GM12878 (cell line): ENCODE results near the gene EVI5L. TPM values are rescaled to one million over a fixed set of nuclear protein-coding genes. Genes with fewer than 3 reads are reported as not detected.

Experiments
- ATAC-seq: fragments of 200-7000 bp; cut with Tn5 transposase; 3 replicates; pipeline ENCODE4 v1.9.1; 2020; ENCODE audit warnings: mild to moderate bottlenecking, moderate library complexity
- BruUV-seq: library from RNA; stranded (reverse); fragments of 400-500 nt; replicated peaks from 2 replicates; lab custom pipeline; 2021; lab: Mats Ljungman, UMichigan
- CTCF ChIA-PET: fragments of 300-600 bp; sonication (Branson Sonifier 250); formaldehyde crosslinking; extraction: SDS; loops from one replicate; lab custom pipeline; 2021; ENCODE audit warnings: inconsistent platforms; lab: Yijun Ruan, JAX
- POLR2A ChIA-PET: fragments of 350-600 bp; formaldehyde crosslinking; extraction: SDS; loops from one replicate; lab custom pipeline; 2021; ENCODE audit warnings: inconsistent platforms; lab: Charles Lee
- RAD21 ChIA-PET: fragments of 300-600 bp; sonication (Branson Sonifier 250); formaldehyde crosslinking; loops from one replicate; lab custom pipeline; 2023; ENCODE audit warnings: antibody characterized with exemption; ENCODE audit not compliant: unreplicated experiment; lab: Charles Lee
- SMC1A ChIA-PET: fragments of 300-600 bp; sonication (Branson Sonifier 250); formaldehyde crosslinking; loops from one replicate; lab custom pipeline; 2023; ENCODE audit not compliant: unreplicated experiment, uncharacterized antibody; lab: Charles Lee
- DNase-seq: peaks from one replicate; pipeline ENCODE4 v3.0.0-alpha.2; 2011; ENCODE audit warnings: low read depth, low spot score
- FAIRE-seq: peaks from 3 replicates; lab custom pipeline; 2011; peaks lifted over from hg19 to GRCh38; lab: Jason Lieb, UNC
- H2AFZ ChIP-seq: 2 replicates; pipeline ENCODE4 v1.6.0; 2011; ENCODE audit warnings: low read depth, low read length, control low read depth; ENCODE audit not compliant: control insufficient read depth
- H3K27ac ChIP-seq: 2 replicates; pipeline ENCODE4 v1.5.1; 2011; ENCODE audit warnings: control low read depth; ENCODE audit not compliant: control insufficient read depth, insufficient read depth
- H3K27me3 ChIP-seq, 2 experiments: replicated peaks in 1 of 2; 2 replicates each; pipeline versions ENCODE4 v1.6.0 to v1.6.1; 2011; ENCODE audit warnings: low read length in 1 of 2; ENCODE audit not compliant: control insufficient read depth in 2 of 2, insufficient read depth in 2 of 2
- H3K36me3 ChIP-seq, 2 experiments: 2 replicates each; pipeline ENCODE4 v1.5.1; 2011; ENCODE audit warnings: low read length in 1 of 2; ENCODE audit not compliant: control insufficient read depth in 2 of 2, insufficient read depth in 2 of 2
- H3K4me1 ChIP-seq: 2 replicates; pipeline ENCODE4 v1.6.1; 2011; ENCODE audit warnings: mild to moderate bottlenecking, low read length, moderate library complexity, mixed read lengths; ENCODE audit not compliant: control insufficient read depth, insufficient read depth
- H3K4me2 ChIP-seq: 2 replicates; pipeline ENCODE4 v1.6.0; 2011; ENCODE audit warnings: control low read depth; ENCODE audit not compliant: control insufficient read depth, insufficient read depth
- H3K4me3 ChIP-seq: fragments of 200-600 bp; sonication (generic); 2 replicates; pipeline ENCODE4 v1.5.1; 2016
- H3K79me2 ChIP-seq: 2 replicates; pipeline ENCODE4 v1.6.0; 2011; ENCODE audit warnings: low read length; ENCODE audit not compliant: control insufficient read depth, insufficient read depth
- H3K9ac ChIP-seq: 2 replicates; pipeline ENCODE4 v1.8.0; 2011; ENCODE audit warnings: low read length, control low read depth, mixed read lengths; ENCODE audit not compliant: control insufficient read depth, insufficient read depth
- H3K9me3 ChIP-seq: replicated peaks from 3 replicates; pipeline ENCODE4 v1.5.1; 2011; ENCODE audit warnings: mild to moderate bottlenecking, low read length; ENCODE audit not compliant: control insufficient read depth, insufficient read depth
- H4K20me1 ChIP-seq: 2 replicates; pipeline ENCODE4 v1.6.0; 2011; ENCODE audit not compliant: control insufficient read depth, insufficient read depth
- ETV6 ChIP-seq, 2 experiments: fragments of 450-650 bp in 1 of 2; IDR thresholded peaks in 1 of 2; conservative IDR thresholded peaks in 1 of 2; 2 replicates each; pipeline ENCODE4 v1.6.1; 2014; ENCODE audit warnings: antibody characterized with exemption in 1 of 2, borderline replicate concordance in 1 of 2, low read depth in 1 of 2, mild to moderate bottlenecking in 1 of 2, moderate library complexity in 1 of 2
- HCFC1 ChIP-seq: fragments of 150-350 bp; IDR thresholded peaks from 2 replicates; pipeline ENCODE4 v1.6.1; 2014; ENCODE audit warnings: low read length
- POLR2AphosphoS5 ChIP-seq: IDR thresholded peaks from 2 replicates; pipeline ENCODE4 v1.6.1; 2011; ENCODE audit warnings: mild to moderate bottlenecking, low read length, inconsistent platforms
- RELA ChIP-seq: fragments of 450-650 bp; IDR thresholded peaks from 2 replicates; pipeline ENCODE4 v1.8.0; 2014; ENCODE audit warnings: borderline replicate concordance; ENCODE audit not compliant: partially characterized antibody
- TARDBP ChIP-seq: IDR thresholded peaks from 2 replicates; pipeline ENCODE4 v1.6.1; 2016; ENCODE audit warnings: borderline replicate concordance
- WGBS: methylation state at CpG from one replicate; pipeline ENCODE4 v1.1.6; 2016; ENCODE audit warnings: low lambda C conversion rate; ENCODE audit not compliant: insufficient replicate concordance, insufficient coverage; ENCODE audit errors: missing lambda C conversion rate; 5-methylcytosine and 5-hydroxymethylcytosine counted together
- in situ Hi-C: fragments of 300-500 bp; cut with MboI; formaldehyde crosslinking; loops from 9 replicates; pipeline ENCODE4 v1.14.3; 2018; ENCODE audit warnings: mixed read lengths
- intact Hi-C: fragments of 100-400 bp; cut with micrococcal nuclease; formaldehyde crosslinking; loops from one replicate; pipeline ENCODE4 v1.14.2; 2022; ENCODE audit not compliant: unreplicated experiment
- polyA plus RNA-seq, 11 experiments: library from polyadenylated mRNA; depleted of rRNA in 4 of 11; unstranded in 6 of 11; stranded (reverse) in 5 of 11; fragments of >200 nt; fragmentation: Nextera tagmentation in 4 of 11; fragmentation: Illumina TruSeq in 1 of 11; extraction: Ambion mirVana in 4 of 11; extraction: Trizol in 1 of 11; gene quantifications; 1 replicate in 1 of 11; 2 replicates in 10 of 11; pipeline versions ENCODE4 v1.2.1 to v1.2.3, GENCODE V29; 2011 to 2016; ENCODE audit warnings: inconsistent platforms in 2 of 11, missing spikeins in 2 of 11, low read depth in 1 of 11
- total RNA-seq, 4 experiments: library from RNA; depleted of rRNA in 3 of 4; stranded (reverse); fragments of >200 nt in 3 of 4; fragmentation: Illumina TruSeq in 1 of 4; extraction: Trizol in 1 of 4; gene quantifications; 2 replicates each; pipeline versions ENCODE4 v1.2.1 to v1.2.3, GENCODE V29; 2013 to 2021
- TF ChIP-seq, protein P1 (sequence below): fragments of 450-650 bp; IDR thresholded peaks from 2 replicates; pipeline ENCODE4 v1.6.1; 2018; ENCODE audit warnings: mild to moderate bottlenecking, low read depth, moderate library complexity; ENCODE audit not compliant: partially characterized antibody

EVI5L gene
- total and polyA plus RNA-seq, 10 of the 15 experiments (the other 5 are each of a cell fraction or from before 2014, with no cell fraction given), result 0.23 to 13.8 (median 5.0) TPM

DNA sequence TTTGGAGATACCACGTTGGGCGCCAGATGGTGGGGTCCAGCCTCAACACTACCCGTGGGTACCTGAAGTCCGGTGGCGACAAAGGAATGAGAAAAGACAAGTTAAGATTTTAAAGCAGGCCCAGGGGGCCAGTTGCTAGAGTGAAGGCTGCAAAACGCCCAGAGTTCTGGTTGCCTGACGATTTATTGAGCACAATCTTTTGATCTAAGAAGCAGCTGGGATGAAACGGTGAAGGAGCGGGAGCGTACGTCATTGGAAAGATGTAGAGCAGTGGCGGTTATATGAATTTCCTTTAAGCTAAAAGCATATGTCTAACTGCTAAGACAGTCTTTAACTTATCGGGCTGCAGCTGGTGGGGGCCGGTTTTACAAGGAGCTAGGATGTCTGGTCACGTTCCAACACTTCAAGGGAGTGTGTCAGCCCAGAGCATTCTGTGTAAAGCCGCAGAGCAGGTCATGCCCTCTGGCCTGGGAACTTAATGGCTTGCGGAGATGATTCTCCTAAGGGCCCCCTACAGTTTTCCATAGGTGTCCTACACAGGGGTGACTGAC lies 28.9 kb upstream of the EVI5L start:
- CTCF ChIA-PET, result interaction anchor here (0.6 to 4.5 kb wide), 16 partner anchors 17 to 232 kb away, joined by 3 to 42 read pairs (median 6); partner anchors contain the start of genes MCEMP1, RETN and TRAPPC5
- RAD21 ChIA-PET, result interaction anchor here (0.6 to 3.9 kb wide), 4 partner anchors 120 to 233 kb away, joined by 3 to 48 read pairs (median 6); partner anchors contain the start of gene TRAPPC5
- Histone ChIP-seq H3K4me1 (0 out of 2 replicates have a peak, but pooled peaks cover 3% of the 10 kb centered on the region), H3K36me3 (no peaks in the 10 kb centered on the region), H4K20me1 (no peaks in the 10 kb centered on the region), H3K9ac (no peak overlapping the region), H2AFZ (no peak overlapping the region), H3K9me3 (peaks cover 6% of the 10 kb centered on the region; the same call in 2 of the 3 replicates), H3K79me2 (no peaks in the 10 kb centered on the region), H3K27me3 (no peaks in the 10 kb centered on the region), H3K27ac (no peak overlapping the region), H3K4me3 (no peak overlapping the region), H3K4me2 (no peak overlapping the region)
- no peak for FAIRE-seq
- in situ Hi-C loops (loop anchor here (5.0 kb wide), 1 partner anchor 234 kb away; no protein-coding TSS in a partner anchor), intact Hi-C loops (loop anchor here (2.0 kb wide), 1 partner anchor 18 kb away; no protein-coding TSS in a partner anchor)
- TF ChIP-seq POLR2AphosphoS5, result no peak
- no peak for TF ChIP-seq HCFC1
- TF ChIP-seq RELA, result no peak
- TF ChIP-seq, protein P1, sequence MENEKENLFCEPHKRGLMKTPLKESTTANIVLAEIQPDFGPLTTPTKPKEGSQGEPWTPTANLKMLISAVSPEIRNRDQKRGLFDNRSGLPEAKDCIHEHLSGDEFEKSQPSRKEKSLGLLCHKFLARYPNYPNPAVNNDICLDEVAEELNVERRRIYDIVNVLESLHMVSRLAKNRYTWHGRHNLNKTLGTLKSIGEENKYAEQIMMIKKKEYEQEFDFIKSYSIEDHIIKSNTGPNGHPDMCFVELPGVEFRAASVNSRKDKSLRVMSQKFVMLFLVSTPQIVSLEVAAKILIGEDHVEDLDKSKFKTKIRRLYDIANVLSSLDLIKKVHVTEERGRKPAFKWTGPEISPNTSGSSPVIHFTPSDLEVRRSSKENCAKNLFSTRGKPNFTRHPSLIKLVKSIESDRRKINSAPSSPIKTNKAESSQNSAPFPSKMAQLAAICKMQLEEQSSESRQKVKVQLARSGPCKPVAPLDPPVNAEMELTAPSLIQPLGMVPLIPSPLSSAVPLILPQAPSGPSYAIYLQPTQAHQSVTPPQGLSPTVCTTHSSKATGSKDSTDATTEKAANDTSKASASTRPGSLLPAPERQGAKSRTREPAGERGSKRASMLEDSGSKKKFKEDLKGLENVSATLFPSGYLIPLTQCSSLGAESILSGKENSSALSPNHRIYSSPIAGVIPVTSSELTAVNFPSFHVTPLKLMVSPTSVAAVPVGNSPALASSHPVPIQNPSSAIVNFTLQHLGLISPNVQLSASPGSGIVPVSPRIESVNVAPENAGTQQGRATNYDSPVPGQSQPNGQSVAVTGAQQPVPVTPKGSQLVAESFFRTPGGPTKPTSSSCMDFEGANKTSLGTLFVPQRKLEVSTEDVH, result no peak
- no peak for TF ChIP-seq ETV6 (conservative IDR thresholded peaks at IDR 0.05 in 1 of 2, IDR thresholded peaks at IDR 0.05 in 1 of 2; ENCODE audit: borderline replicate concordance in 1 of 2, low read depth in 1 of 2)
- no peak for TF ChIP-seq TARDBP
- SMC1A ChIA-PET, result interaction anchor here (0.9 to 3.9 kb wide), 9 partner anchors 16 to 232 kb away, joined by 3 to 24 read pairs (median 3); partner anchors contain the start of genes MCEMP1 and TRAPPC5
- ATAC-seq, result no peak
- 86% methylated on average over 17 of the region's 17 CpGs for WGBS
- POLR2A ChIA-PET, result interaction anchor here (1.6 to 1.9 kb wide), 2 partner anchors 100 to 120 kb away, joined by 3 to 9 read pairs; partner anchors contain the start of genes FCER2 and TRAPPC5
- BruUV-seq, result no TSS peak
- DNase-seq, result no peak
